Activated T-cell treated with anti-CD3 and anti-CD28 coated beads, Interleukin-2, amount 50 U/mL, for 72 hours (primary cell): ENCODE results near the gene ANO1. TPM values are rescaled to one million over a fixed set of nuclear protein-coding genes. Genes with fewer than 3 reads are reported as not detected.
A peak's percentile ranks its signal among the peaks of the same experiment; 100 is the strongest.
"Not testable (repeated sequence)": the region's sequence is repeated elsewhere in the genome, so short reads cannot be mapped to it uniquely, and the experiment has no call there.

Experiments used
- ATAC-seq, 2 donors: fragments of 150-1000 bp; cut with Tn5 transposase; replicated peaks in 1 of 2; 2 replicates each; pipeline ENCODE4 v1.10.0; 2021; ENCODE audit warnings: moderate library complexity in 2 of 2, mild to moderate bottlenecking in 1 of 2
- DNase-seq, 2 donors: peaks; one replicate each; pipeline ENCODE4 v3.0.0; 2021 to 2022; ENCODE audit warnings: mixed read lengths in 1 of 2
- H3K27ac Mint-ChIP-seq: one replicate; pipeline ENCODE4 v1.8.0; 2022; ENCODE audit warnings: mild to moderate bottlenecking, moderate library complexity, mixed read lengths
- H3K27me3 Mint-ChIP-seq: one replicate; pipeline ENCODE4 v1.8.0; 2022; ENCODE audit warnings: low read depth, mixed read lengths
- H3K36me3 Mint-ChIP-seq, 2 donors: one replicate each; pipeline ENCODE4 v1.8.0; 2022; ENCODE audit warnings: mixed read lengths in 2 of 2, mild to moderate bottlenecking in 1 of 2; ENCODE audit not compliant: insufficient read depth in 2 of 2
- H3K4me1 Mint-ChIP-seq: one replicate; pipeline ENCODE4 v1.8.0; 2022; ENCODE audit warnings: low read depth, mixed read lengths
- H3K4me3 Mint-ChIP-seq, 2 donors: one replicate each; pipeline ENCODE4 v1.8.0; 2022; ENCODE audit warnings: mild to moderate bottlenecking in 2 of 2, mixed read lengths in 2 of 2, moderate library complexity in 2 of 2
- H3K9me3 Mint-ChIP-seq, 2 donors: one replicate each; pipeline ENCODE4 v1.8.0; 2022; ENCODE audit warnings: mixed read lengths in 2 of 2
- total RNA-seq, 2 donors: library from RNA; stranded (reverse); gene quantifications; one replicate each; pipeline ENCODE4 v1.2.3, GENCODE V29; 2022

Gene ANO1
- total RNA-seq, 2 donors from 2014 or later = not detected

GRCh38 chr11:70200212-70200844 lies 122.2 kb downstream of the ANO1 start:
- Mint-ChIP-seq H3K36me3 (peaks cover 3 to 9% of the 10 kb centered on the region in 2 donors), H3K4me1 (peaks cover 20% of the 10 kb centered on the region), H3K9me3 (no peaks in the 10 kb centered on the region), H3K4me3 (no peak overlapping the region), H3K27me3 (no peaks in the 10 kb centered on the region), H3K27ac (no peak overlapping the region)
- ATAC-seq = no peak
- no peak for DNase-seq

- H3K36me3 Mint-ChIP-seq = peaks cover 6 to 13% of the 10 kb centered on the region in 2 donors
- H3K4me3 Mint-ChIP-seq = not testable (repeated sequence)
These were observed 122.9 kb downstream of the ANO1 start for GRCh38 chr11:70201047-70201446.

DNA sequence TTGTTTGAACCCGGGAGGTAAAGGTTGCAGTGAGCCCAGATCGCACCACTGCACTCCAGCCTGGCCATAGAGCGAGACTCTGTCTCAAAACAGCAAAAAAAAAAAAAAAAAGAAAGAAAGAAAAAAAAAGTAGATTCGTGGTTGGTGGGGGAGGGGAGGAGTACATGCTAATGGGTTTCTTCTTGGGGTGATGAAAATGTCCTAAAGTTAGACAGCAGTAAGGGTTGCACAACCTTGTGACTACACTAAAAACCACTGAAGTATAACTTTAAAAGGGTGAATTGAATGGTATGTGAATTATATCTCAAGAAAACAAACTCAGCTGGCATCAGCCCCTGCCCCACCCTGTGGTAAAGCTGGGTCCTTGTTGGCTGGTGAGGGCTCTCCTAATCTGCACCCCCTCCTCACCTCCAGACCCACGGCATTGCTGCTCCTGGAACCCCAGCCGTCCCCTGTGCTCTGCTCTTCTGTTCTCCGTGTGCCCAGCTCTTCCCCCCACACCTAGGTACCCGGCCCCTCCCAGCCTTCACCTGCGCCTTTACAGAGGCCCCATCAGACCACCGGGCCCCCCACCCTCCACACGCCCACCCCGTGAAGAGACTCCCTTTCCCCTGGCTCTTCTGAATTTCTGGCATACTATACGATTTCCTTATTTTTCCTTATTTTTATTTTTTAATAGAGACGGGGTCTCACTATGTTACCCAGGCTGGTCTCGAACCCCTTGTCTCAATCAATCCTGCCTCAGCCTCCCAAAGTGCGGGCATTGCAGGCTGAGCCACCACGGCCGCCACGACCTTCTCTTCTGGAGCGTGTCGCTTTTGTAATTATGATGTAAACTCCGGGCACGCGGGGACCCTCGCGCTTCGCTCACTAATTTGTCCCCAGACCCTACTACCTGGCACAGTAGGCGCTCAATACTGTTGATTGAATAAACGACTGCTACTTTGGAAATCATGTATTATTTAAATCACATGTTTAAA lies 124.1 kb downstream of the ANO1 start:
- H3K36me3 Mint-ChIP-seq = peaks cover 9 to 19% of the 10 kb centered on the region in 2 donors
- H3K4me1 Mint-ChIP-seq = peaks cover 38% of the 10 kb centered on the region
- no peaks in the 10 kb centered on the region for H3K9me3 Mint-ChIP-seq
- ATAC-seq = no peak
- H3K27me3 Mint-ChIP-seq = no peaks in the 10 kb centered on the region
- peak overlapping the region; percentile 93 for H3K27ac Mint-ChIP-seq
- H3K4me3 Mint-ChIP-seq = peak overlapping the region; percentile 98 to 99
- no peak for DNase-seq

More at GRCh38 chr11:70201047-70201446, 122.9 kb downstream of the ANO1 start:
- H3K9me3 Mint-ChIP-seq, H3K27ac Mint-ChIP-seq, DNase-seq, ATAC-seq, H3K27me3 Mint-ChIP-seq: not testable (repeated sequence)
- H3K4me1 Mint-ChIP-seq = peaks cover 27% of the 10 kb centered on the region

- Mint-ChIP-seq H3K27me3 (no peaks in the 10 kb centered on the region), H3K9me3 (no peaks in the 10 kb centered on the region), H3K36me3 (peaks cover 9 to 20% of the 10 kb centered on the region in 2 donors), H3K4me3 (peak within 1 kb of the TSS; percentile 98 to 99), H3K4me1 (peaks cover 42% of the 10 kb centered on the region), H3K27ac (peak within 1 kb of the TSS; percentile 99)
- peak; percentile 91 to 92 for DNase-seq
- ATAC-seq = peak; percentile 74 to 78
These were observed 125.0 kb downstream of the ANO1 start, which contains the start of gene FADD for GRCh38 chr11:70202920-70203750. TSS of gene FADD (plus strand) at chr11:70203296. CDS start at chr11:70203460, 164 bp downstream.

- peaks cover 48% of the 10 kb centered on the region for H3K4me1 Mint-ChIP-seq
- peak; percentile 75 to 80 for ATAC-seq
- H3K4me3 Mint-ChIP-seq = peak overlapping the region; percentile 98 to 99
- peaks cover 9 to 27% of the 10 kb centered on the region in 2 donors for H3K36me3 Mint-ChIP-seq
- no peaks in the 10 kb centered on the region for H3K9me3 Mint-ChIP-seq
- no peaks in the 10 kb centered on the region for H3K27me3 Mint-ChIP-seq
- DNase-seq = peak; percentile 92
- peak overlapping the region; percentile 99 for H3K27ac Mint-ChIP-seq
These were observed 125.8 kb downstream of the ANO1 start for GRCh38 chr11:70203751-70204465.

- Mint-ChIP-seq H3K36me3 (peaks cover 9 to 31% of the 10 kb centered on the region in 2 donors), H3K4me1 (peaks cover 54% of the 10 kb centered on the region), H3K27me3 (no peaks in the 10 kb centered on the region), H3K27ac (peak overlapping the region; percentile 99), H3K9me3 (no peaks in the 10 kb centered on the region), H3K4me3 (peak overlapping the region; percentile 98 to 99)
- ATAC-seq (peak; percentile 23 to 45), DNase-seq (no peak)
These were observed 126.3 kb downstream of the ANO1 start for GRCh38 chr11:70204466-70204799.

DNA sequence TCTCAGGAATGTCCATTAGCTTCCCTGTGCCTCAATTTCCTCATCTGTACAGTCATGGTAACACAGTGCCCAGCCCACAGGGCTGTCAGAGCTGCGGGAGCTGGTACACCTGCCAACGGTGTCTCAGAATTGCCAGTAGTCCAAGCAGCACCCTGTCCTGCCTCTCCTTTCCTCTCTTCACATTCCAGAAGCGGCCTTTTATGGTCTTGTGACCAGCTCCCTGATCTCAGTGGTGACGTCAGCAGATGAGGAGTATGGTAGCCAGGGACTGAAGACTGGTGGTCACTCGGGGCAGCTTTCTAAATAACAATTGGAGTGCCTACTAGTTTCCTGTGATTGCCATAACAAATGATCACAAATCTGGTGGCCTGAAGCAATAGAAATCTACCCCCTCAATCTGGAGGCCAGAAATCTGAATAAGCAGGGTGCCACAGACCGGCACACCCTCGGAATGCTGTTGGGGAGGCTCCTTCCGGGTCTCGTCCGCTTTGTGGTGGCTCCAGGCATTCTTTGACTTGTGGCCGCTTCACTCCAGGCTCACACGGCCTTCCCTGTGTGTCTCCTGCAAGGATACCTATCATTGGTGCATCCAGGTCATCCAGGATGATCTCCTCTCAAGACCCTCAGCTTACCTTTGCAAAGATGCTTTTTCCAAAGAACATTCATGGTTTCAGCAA lies 127.1 kb downstream of the ANO1 start:
- no peaks in the 10 kb centered on the region for H3K9me3 Mint-ChIP-seq
- H3K36me3 Mint-ChIP-seq = peaks cover 10 to 33% of the 10 kb centered on the region in 2 donors
- H3K4me3 Mint-ChIP-seq = peak overlapping the region; percentile 98 to 99
- H3K4me1 Mint-ChIP-seq = peaks cover 61% of the 10 kb centered on the region
- ATAC-seq (no peak), DNase-seq (no peak)
- no peaks in the 10 kb centered on the region for H3K27me3 Mint-ChIP-seq
- H3K27ac Mint-ChIP-seq = peak overlapping the region; percentile 99

GRCh38 chr11:70205766-70206165 lies 127.6 kb downstream of the ANO1 start:
- DNase-seq (no peak), ATAC-seq (no peak)
- Mint-ChIP-seq H3K4me3 (peak overlapping the region; percentile 98 to 99), H3K27me3 (no peaks in the 10 kb centered on the region), H3K4me1 (peaks cover 63% of the 10 kb centered on the region), H3K9me3 (no peaks in the 10 kb centered on the region), H3K27ac (no peak overlapping the region), H3K36me3 (peaks cover 10 to 34% of the 10 kb centered on the region in 2 donors)

DNA sequence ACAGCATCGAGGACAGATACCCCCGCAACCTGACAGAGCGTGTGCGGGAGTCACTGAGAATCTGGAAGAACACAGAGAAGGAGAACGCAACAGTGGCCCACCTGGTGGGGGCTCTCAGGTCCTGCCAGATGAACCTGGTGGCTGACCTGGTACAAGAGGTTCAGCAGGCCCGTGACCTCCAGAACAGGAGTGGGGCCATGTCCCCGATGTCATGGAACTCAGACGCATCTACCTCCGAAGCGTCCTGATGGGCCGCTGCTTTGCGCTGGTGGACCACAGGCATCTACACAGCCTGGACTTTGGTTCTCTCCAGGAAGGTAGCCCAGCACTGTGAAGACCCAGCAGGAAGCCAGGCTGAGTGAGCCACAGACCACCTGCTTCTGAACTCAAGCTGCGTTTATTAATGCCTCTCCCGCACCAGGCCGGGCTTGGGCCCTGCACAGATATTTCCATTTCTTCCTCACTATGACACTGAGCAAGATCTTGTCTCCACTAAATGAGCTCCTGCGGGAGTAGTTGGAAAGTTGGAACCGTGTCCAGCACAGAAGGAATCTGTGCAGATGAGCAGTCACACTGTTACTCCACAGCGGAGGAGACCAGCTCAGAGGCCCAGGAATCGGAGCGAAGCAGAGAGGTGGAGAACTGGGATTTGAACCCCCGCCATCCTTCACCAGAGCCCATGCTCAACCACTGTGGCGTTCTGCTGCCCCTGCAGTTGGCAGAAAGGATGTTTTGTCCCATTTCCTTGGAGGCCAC lies 128.3 kb downstream of the ANO1 start:
- no peaks in the 10 kb centered on the region for H3K27me3 Mint-ChIP-seq
- no peak overlapping the region for H3K27ac Mint-ChIP-seq
- DNase-seq (no peak), ATAC-seq (no peak)
- peaks cover 10 to 34% of the 10 kb centered on the region in 2 donors for H3K36me3 Mint-ChIP-seq
- H3K9me3 Mint-ChIP-seq = no peaks in the 10 kb centered on the region
- no peak overlapping the region for H3K4me3 Mint-ChIP-seq
- peaks cover 63% of the 10 kb centered on the region for H3K4me1 Mint-ChIP-seq

DNA sequence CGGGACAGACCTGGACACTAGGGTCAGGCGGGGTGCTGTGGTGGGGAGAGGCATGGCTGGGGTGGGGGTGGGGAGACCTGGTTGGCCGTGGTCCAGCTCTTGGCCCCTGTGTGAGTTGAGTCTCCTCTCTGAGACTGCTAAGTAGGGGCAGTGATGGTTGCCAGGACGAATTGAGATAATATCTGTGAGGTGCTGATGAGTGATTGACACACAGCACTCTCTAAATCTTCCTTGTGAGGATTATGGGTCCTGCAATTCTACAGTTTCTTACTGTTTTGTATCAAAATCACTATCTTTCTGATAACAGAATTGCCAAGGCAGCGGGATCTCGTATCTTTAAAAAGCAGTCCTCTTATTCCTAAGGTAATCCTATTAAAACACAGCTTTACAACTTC lies 128.9 kb downstream of the ANO1 start:
- H3K36me3 Mint-ChIP-seq = peaks cover 10 to 34% of the 10 kb centered on the region in 2 donors
- H3K9me3 Mint-ChIP-seq = no peaks in the 10 kb centered on the region
- ATAC-seq (no peak), DNase-seq (no peak)
- H3K27ac Mint-ChIP-seq = no peak overlapping the region
- peaks cover 63% of the 10 kb centered on the region for H3K4me1 Mint-ChIP-seq
- no peak overlapping the region for H3K4me3 Mint-ChIP-seq
- H3K27me3 Mint-ChIP-seq = no peaks in the 10 kb centered on the region

GRCh38 chr11:70207531-70208131 lies 129.5 kb downstream of the ANO1 start:
- no peak for DNase-seq
- Mint-ChIP-seq H3K36me3 (peaks cover 10 to 34% of the 10 kb centered on the region in 2 donors), H3K27me3 (no peaks in the 10 kb centered on the region), H3K9me3 (no peaks in the 10 kb centered on the region), H3K4me3 (no peak overlapping the region), H3K4me1 (peaks cover 60% of the 10 kb centered on the region), H3K27ac (no peak overlapping the region)
- no peak for ATAC-seq
